Measurements from ENCODE around the gene SPATA1. TPM values are rescaled to one million over a fixed set of nuclear protein-coding genes. Genes with fewer than 3 reads are reported as not detected.

The SPATA1 gene
- total and polyA plus RNA-seq, 4 experiments from 2014 or later: 0.72 to 3.4 (median 1.7) TPM; not detected in 1

DNA sequence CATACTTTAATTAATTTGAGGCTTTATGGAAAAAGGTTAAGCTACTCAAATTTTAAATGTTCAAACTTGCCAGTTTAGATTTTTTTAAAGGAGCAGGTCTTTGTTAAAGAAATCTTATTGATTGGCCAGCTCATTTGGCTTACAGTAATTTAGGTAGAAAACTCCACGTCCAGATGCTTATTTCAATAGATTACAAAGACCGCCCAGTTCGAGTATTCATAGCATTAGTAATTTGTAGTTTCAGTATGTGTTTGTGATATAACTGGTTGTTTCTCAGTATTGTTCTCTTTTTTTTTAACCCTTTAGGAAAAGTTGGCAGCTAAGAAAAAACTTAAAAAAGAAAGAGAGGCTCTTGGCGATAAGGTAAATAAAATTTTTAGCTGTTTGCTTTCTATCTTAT, 25.5 kb upstream of the SPATA1 start:
- H3K4me3 Mint-ChIP-seq: peak overlapping the region; percentile 42 to 99 (median 67)
- H3K4me1 Mint-ChIP-seq: peaks cover 35 to 59% (median 43%) of the 10 kb centered on the region in 4 donors
- Histone ChIP-seq H3K4me3 (ENCODE audit: low read length in 2 of 2) (no peak overlapping the region), H3K27me3 (ENCODE audit: insufficient read depth, low read length) (no peaks in the 10 kb centered on the region), H3K9me3 (ENCODE audit: control insufficient read depth in 1 of 2, low read length in 2 of 2) (no peaks in the 10 kb centered on the region), H3K36me3 (ENCODE audit: insufficient read depth, low read length) (peaks cover 11% of the 10 kb centered on the region), H3K4me1 (ENCODE audit: insufficient read depth, low read length) (peaks cover 43% of the 10 kb centered on the region), H3K27ac (ENCODE audit: low read depth, low read length) (no peak overlapping the region)
- peak overlapping the region in 1 of 7 donors; percentile 96 for H3K27ac Mint-ChIP-seq
- DNase-seq: no peak
- peaks cover 31 to 50% of the 10 kb centered on the region in 2 donors for H3K36me3 Mint-ChIP-seq
- POLR2A ChIA-PET (ENCODE audit: partially characterized antibody): interaction anchor here (0.8 to 4.7 kb wide), 7 partner anchors 17 to 336 kb away, joined by 3 to 68 read pairs (median 17); partner anchors contain the start of genes CTBS, GNG5, PRKACB and SPATA1
- intact Hi-C loops (cut with micrococcal nuclease): no loop called here
- H3K27me3 Mint-ChIP-seq: peaks cover 7 to 13% of the 10 kb centered on the region in 2 donors
- H3K9me3 Mint-ChIP-seq: peaks cover 0 to 11% (median 6%) of the 10 kb centered on the region in 8 donors
- CTCF ChIA-PET (ENCODE audit: partially characterized antibody): interaction anchor here (0.9 to 3.4 kb wide), 10 partner anchors 9 to 336 kb away, joined by 3 to 24 read pairs (median 6); partner anchors contain the start of genes GNG5, PRKACB and SPATA1

DNA sequence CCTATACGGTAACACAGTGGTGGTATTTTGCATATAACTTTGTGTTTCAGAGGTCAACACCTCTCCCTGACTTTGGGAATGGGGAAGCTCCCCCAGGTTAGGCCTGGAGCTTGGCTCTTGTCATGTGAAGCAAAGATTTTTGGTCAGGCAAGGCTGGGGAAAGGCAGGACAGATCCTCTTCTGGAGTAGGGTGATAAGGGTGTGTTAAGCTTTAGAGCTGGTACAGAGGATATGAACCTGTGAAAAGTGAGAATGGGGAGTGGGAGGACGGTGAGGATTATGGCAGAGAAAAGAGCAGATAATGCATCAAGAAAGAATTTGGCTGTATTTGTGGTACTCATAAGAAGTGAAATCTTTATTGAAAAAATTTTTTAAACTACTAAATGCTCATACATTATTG, 24.9 kb upstream of the SPATA1 start:
- H3K4me1 ChIP-seq (ENCODE audit: insufficient read depth, low read length): peaks cover 43% of the 10 kb centered on the region
- H3K36me3 Mint-ChIP-seq: peaks cover 37 to 56% of the 10 kb centered on the region in 2 donors
- H3K9me3 ChIP-seq (ENCODE audit: control insufficient read depth in 1 of 2, low read length in 2 of 2): no peaks in the 10 kb centered on the region
- H3K4me3 ChIP-seq (ENCODE audit: low read length in 2 of 2): no peak overlapping the region
- POLR2A ChIA-PET (ENCODE audit: partially characterized antibody): interaction anchor here (0.8 to 4.7 kb wide), 4 partner anchors 23 to 337 kb away, joined by 4 to 68 read pairs (median 40); partner anchors contain the start of genes CTBS, GNG5, PRKACB and SPATA1
- CTCF ChIA-PET (ENCODE audit: partially characterized antibody): interaction anchor here (1.2 to 3.4 kb wide), 5 partner anchors 39 to 291 kb away, joined by 3 to 24 read pairs (median 10); no protein-coding TSS in a partner anchor
- no peak for DNase-seq
- peaks cover 5 to 8% of the 10 kb centered on the region in 2 donors for H3K27me3 Mint-ChIP-seq
- H3K36me3 ChIP-seq (ENCODE audit: insufficient read depth, low read length): peaks cover 11% of the 10 kb centered on the region
- H3K9me3 Mint-ChIP-seq: peaks cover 0 to 11% (median 6%) of the 10 kb centered on the region in 8 donors
- no peaks in the 10 kb centered on the region for H3K27me3 ChIP-seq (ENCODE audit: insufficient read depth, low read length)
- peak overlapping the region in 3 of 7 donors; percentile 23 to 72 (median 63) for H3K27ac Mint-ChIP-seq
- H3K4me1 Mint-ChIP-seq: peaks cover 40 to 66% (median 48%) of the 10 kb centered on the region in 4 donors
- intact Hi-C loops (cut with micrococcal nuclease): no loop called here
- no peak overlapping the region for H3K27ac ChIP-seq (ENCODE audit: low read depth, low read length)
- H3K4me3 Mint-ChIP-seq: peak overlapping the region; percentile 2 to 78 (median 64)

DNA sequence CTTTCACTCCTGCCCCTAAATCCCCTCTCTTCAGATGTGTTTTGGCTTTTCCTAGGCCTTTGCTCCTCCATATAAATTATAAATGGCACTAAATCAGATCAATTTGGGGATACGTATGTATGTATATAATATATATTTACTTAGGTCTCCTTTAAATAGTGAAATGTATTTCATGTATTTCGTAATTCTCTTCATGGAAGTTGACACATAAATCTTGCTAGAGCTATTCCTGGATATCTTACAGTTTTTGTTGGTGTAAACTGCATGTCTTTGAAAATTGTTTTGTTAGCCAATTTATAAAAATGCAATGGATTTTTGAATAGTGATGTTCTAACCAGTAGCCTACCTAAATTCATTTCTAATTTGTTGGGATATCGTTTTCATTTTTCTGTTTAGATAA, 18.1 kb upstream of the SPATA1 start:
- Histone ChIP-seq H3K27ac (ENCODE audit: low read depth, low read length) (no peak overlapping the region), H3K4me1 (ENCODE audit: insufficient read depth, low read length) (peaks cover 22% of the 10 kb centered on the region), H3K9me3 (ENCODE audit: control insufficient read depth in 1 of 2, low read length in 2 of 2) (no peaks in the 10 kb centered on the region), H3K4me3 (ENCODE audit: low read length in 2 of 2) (no peak overlapping the region), H3K27me3 (ENCODE audit: insufficient read depth, low read length) (no peaks in the 10 kb centered on the region), H3K36me3 (ENCODE audit: insufficient read depth, low read length) (peaks cover 41% of the 10 kb centered on the region)
- DNase-seq: no peak
- H3K4me1 Mint-ChIP-seq: peaks cover 24 to 49% (median 37%) of the 10 kb centered on the region in 4 donors
- intact Hi-C loops (cut with micrococcal nuclease): no loop called here
- POLR2A ChIA-PET (ENCODE audit: partially characterized antibody): no interaction called here
- peaks cover 45 to 77% of the 10 kb centered on the region in 2 donors for H3K36me3 Mint-ChIP-seq
- no peak overlapping the region for H3K27ac Mint-ChIP-seq
- no peaks in the 10 kb centered on the region for H3K27me3 Mint-ChIP-seq
- CTCF ChIA-PET (ENCODE audit: partially characterized antibody): no interaction called here
- H3K9me3 Mint-ChIP-seq: no peaks in the 10 kb centered on the region
- no peak overlapping the region for H3K4me3 Mint-ChIP-seq

DNA sequence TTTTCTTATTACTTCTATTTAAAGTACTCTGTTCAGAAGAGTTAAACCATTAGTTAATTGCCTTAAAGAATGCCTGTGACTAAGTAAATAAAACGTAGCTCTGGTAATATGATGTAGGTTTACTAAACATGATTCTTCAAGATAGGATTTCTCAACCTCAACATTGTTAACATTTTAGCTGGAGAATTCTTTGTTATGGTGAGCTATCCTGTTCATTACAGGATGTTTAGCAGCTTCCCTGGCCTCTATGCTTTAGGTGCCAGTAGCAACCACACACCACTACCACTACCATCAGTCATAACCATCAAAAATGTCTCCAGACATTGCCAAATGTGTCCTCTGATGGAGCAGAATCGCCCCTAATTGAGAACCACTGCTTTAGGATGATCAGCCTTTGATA, 16.4 kb upstream of the SPATA1 start:
- Mint-ChIP-seq H3K9me3 (no peaks in the 10 kb centered on the region), H3K36me3 (peaks cover 42 to 76% of the 10 kb centered on the region in 2 donors), H3K27ac (no peak overlapping the region), H3K4me1 (peaks cover 20 to 40% (median 31%) of the 10 kb centered on the region in 4 donors), H3K27me3 (no peaks in the 10 kb centered on the region), H3K4me3 (no peak overlapping the region)
- no peaks in the 10 kb centered on the region for H3K27me3 ChIP-seq (ENCODE audit: insufficient read depth, low read length)
- H3K36me3 ChIP-seq (ENCODE audit: insufficient read depth, low read length): peaks cover 45% of the 10 kb centered on the region
- no peak overlapping the region for H3K27ac ChIP-seq (ENCODE audit: low read depth, low read length)
- H3K4me3 ChIP-seq (ENCODE audit: low read length in 2 of 2): no peak overlapping the region
- intact Hi-C loops (cut with micrococcal nuclease): no loop called here
- no peaks in the 10 kb centered on the region for H3K9me3 ChIP-seq (ENCODE audit: control insufficient read depth in 1 of 2, low read length in 2 of 2)
- ChIA-PET CTCF (ENCODE audit: partially characterized antibody) (interaction anchor here (1.2 kb wide), 2 partner anchors 9 to 47 kb away, joined by 3 to 4 read pairs; no protein-coding TSS in a partner anchor), POLR2A (ENCODE audit: partially characterized antibody) (no interaction called here)
- H3K4me1 ChIP-seq (ENCODE audit: insufficient read depth, low read length): peaks cover 14% of the 10 kb centered on the region
- no peak for DNase-seq

DNA sequence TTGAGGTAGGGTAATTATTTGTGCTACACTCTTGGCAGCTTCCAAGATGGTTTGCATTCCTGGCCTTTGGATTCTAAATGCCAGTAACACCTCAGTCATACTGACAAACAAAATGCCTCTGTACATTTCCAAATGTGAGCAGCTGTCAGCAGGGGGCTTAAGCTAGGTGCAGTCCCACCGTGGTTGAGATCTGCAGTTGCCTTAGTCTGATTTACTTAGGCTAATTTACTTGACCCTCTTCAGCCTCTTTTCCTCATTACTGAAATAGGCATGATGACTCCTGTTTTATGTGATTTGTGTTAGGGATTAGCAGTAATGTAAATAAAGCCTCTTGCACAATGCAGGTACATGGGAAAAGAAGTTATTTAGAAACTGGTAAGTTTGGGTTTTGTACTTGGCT, 13.5 kb upstream of the SPATA1 start:
- no peak for DNase-seq
- Histone ChIP-seq H3K27ac (ENCODE audit: low read depth, low read length) (no peak overlapping the region), H3K27me3 (ENCODE audit: insufficient read depth, low read length) (no peaks in the 10 kb centered on the region), H3K4me3 (ENCODE audit: low read length in 2 of 2) (no peak overlapping the region), H3K36me3 (ENCODE audit: insufficient read depth, low read length) (peaks cover 70% of the 10 kb centered on the region), H3K9me3 (ENCODE audit: control insufficient read depth in 1 of 2, low read length in 2 of 2) (no peaks in the 10 kb centered on the region), H3K4me1 (ENCODE audit: insufficient read depth, low read length) (peaks cover 5% of the 10 kb centered on the region)
- Mint-ChIP-seq H3K4me1 (peaks cover 6 to 27% (median 15%) of the 10 kb centered on the region in 4 donors), H3K4me3 (no peak overlapping the region), H3K9me3 (no peaks in the 10 kb centered on the region), H3K27me3 (no peaks in the 10 kb centered on the region), H3K36me3 (peaks cover 44 to 83% of the 10 kb centered on the region in 2 donors), H3K27ac (peak overlapping the region in 3 of 7 donors; percentile 17 to 56 (median 22))
- CTCF ChIA-PET (ENCODE audit: partially characterized antibody): interaction anchor here (1.1 kb wide), 1 partner anchor 14 kb away, joined by 5 read pairs; the partner anchor contains the start of gene RPF1
- POLR2A ChIA-PET (ENCODE audit: partially characterized antibody): no interaction called here
- intact Hi-C loops (cut with micrococcal nuclease): no loop called here

DNA sequence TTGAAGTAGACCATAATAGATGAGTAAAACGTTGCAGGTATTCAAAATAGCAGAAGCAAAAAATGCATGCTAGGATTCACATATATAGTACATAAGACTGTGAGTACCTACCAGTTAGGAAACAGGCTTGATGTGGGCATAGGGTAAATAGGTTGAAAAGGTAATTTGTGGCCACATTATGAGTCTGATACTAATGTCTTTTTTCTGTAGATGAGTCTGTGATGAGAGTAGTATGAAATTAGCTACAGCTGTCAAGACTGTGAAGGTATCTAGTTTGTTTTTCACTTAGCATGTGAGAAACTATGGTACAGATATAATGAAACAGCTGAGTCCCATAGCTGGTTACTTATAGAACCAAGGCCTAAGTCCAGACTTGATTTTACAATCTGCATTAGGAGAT, 12.4 kb upstream of the SPATA1 start:
- Mint-ChIP-seq H3K4me3 (no peak overlapping the region), H3K27me3 (no peaks in the 10 kb centered on the region), H3K9me3 (no peaks in the 10 kb centered on the region), H3K36me3 (peaks cover 48 to 85% of the 10 kb centered on the region in 2 donors), H3K4me1 (peaks cover 5 to 29% (median 9%) of the 10 kb centered on the region in 4 donors), H3K27ac (peak overlapping the region in 3 of 7 donors; percentile 16 to 76 (median 46))
- no peaks in the 10 kb centered on the region for H3K9me3 ChIP-seq (ENCODE audit: control insufficient read depth in 1 of 2, low read length in 2 of 2)
- intact Hi-C loops (cut with micrococcal nuclease): no loop called here
- H3K36me3 ChIP-seq (ENCODE audit: insufficient read depth, low read length): peaks cover 70% of the 10 kb centered on the region
- DNase-seq: no peak
- ChIA-PET CTCF (ENCODE audit: partially characterized antibody) (no interaction called here), POLR2A (ENCODE audit: partially characterized antibody) (interaction anchor here (1.0 to 1.6 kb wide), 2 partner anchors 12 to 15 kb away, joined by 3 to 5 read pairs; partner anchors contain the start of genes GNG5, RPF1 and SPATA1)
- peaks cover 7% of the 10 kb centered on the region for H3K4me1 ChIP-seq (ENCODE audit: insufficient read depth, low read length)
- H3K27me3 ChIP-seq (ENCODE audit: insufficient read depth, low read length): no peaks in the 10 kb centered on the region
- no peak overlapping the region for H3K27ac ChIP-seq (ENCODE audit: low read depth, low read length)
- no peak overlapping the region for H3K4me3 ChIP-seq (ENCODE audit: low read length in 2 of 2)

DNA sequence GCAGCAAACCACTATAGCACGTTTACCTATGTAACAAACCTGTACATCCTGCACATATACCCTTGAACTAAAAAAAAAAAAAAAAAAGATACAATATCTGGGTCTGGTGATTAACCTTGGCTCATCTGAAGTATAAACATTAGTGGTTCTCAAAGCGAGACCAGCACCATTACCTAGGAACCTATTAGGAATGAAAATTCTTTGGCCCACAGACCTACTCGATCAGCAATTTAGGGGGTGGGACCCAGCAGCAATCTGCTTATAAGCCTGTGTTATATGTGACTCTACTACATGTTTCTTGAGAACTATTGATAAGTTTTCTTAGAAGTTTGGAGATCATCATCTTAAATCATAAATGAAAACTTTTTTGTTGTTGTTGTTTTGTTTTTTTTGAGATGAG, 9.7 kb upstream of the SPATA1 start:
- ChIA-PET CTCF (ENCODE audit: partially characterized antibody) (no interaction called here), POLR2A (ENCODE audit: partially characterized antibody) (no interaction called here)
- no peak overlapping the region for H3K4me3 ChIP-seq (ENCODE audit: low read length in 2 of 2)
- no peaks in the 10 kb centered on the region for H3K9me3 ChIP-seq (ENCODE audit: control insufficient read depth in 1 of 2, low read length in 2 of 2)
- H3K27me3 Mint-ChIP-seq: no peaks in the 10 kb centered on the region
- no peaks in the 10 kb centered on the region for H3K9me3 Mint-ChIP-seq
- H3K27ac ChIP-seq (ENCODE audit: low read depth, low read length): no peak overlapping the region
- peaks cover 59% of the 10 kb centered on the region for H3K36me3 ChIP-seq (ENCODE audit: insufficient read depth, low read length)
- DNase-seq: no peak
- peaks cover 12 to 43% (median 20%) of the 10 kb centered on the region in 4 donors for H3K4me1 Mint-ChIP-seq
- H3K36me3 Mint-ChIP-seq: peaks cover 38 to 86% of the 10 kb centered on the region in 2 donors
- H3K4me1 ChIP-seq (ENCODE audit: insufficient read depth, low read length): peaks cover 18% of the 10 kb centered on the region
- intact Hi-C loops (cut with micrococcal nuclease): no loop called here
- no peak overlapping the region for H3K27ac Mint-ChIP-seq
- H3K27me3 ChIP-seq (ENCODE audit: insufficient read depth, low read length): no peaks in the 10 kb centered on the region
- no peak overlapping the region for H3K4me3 Mint-ChIP-seq
